ENCODE results near the gene KRT20. TPM values are rescaled to one million over a fixed set of nuclear protein-coding genes. Genes with fewer than 3 reads are reported as not detected.

Gene KRT20
- total and polyA plus RNA-seq, 2 of the 8 experiments (the other 6 are each of a cell fraction or from before 2014, with no cell fraction given), result not detected

- TF ChIP-seq, protein P1, sequence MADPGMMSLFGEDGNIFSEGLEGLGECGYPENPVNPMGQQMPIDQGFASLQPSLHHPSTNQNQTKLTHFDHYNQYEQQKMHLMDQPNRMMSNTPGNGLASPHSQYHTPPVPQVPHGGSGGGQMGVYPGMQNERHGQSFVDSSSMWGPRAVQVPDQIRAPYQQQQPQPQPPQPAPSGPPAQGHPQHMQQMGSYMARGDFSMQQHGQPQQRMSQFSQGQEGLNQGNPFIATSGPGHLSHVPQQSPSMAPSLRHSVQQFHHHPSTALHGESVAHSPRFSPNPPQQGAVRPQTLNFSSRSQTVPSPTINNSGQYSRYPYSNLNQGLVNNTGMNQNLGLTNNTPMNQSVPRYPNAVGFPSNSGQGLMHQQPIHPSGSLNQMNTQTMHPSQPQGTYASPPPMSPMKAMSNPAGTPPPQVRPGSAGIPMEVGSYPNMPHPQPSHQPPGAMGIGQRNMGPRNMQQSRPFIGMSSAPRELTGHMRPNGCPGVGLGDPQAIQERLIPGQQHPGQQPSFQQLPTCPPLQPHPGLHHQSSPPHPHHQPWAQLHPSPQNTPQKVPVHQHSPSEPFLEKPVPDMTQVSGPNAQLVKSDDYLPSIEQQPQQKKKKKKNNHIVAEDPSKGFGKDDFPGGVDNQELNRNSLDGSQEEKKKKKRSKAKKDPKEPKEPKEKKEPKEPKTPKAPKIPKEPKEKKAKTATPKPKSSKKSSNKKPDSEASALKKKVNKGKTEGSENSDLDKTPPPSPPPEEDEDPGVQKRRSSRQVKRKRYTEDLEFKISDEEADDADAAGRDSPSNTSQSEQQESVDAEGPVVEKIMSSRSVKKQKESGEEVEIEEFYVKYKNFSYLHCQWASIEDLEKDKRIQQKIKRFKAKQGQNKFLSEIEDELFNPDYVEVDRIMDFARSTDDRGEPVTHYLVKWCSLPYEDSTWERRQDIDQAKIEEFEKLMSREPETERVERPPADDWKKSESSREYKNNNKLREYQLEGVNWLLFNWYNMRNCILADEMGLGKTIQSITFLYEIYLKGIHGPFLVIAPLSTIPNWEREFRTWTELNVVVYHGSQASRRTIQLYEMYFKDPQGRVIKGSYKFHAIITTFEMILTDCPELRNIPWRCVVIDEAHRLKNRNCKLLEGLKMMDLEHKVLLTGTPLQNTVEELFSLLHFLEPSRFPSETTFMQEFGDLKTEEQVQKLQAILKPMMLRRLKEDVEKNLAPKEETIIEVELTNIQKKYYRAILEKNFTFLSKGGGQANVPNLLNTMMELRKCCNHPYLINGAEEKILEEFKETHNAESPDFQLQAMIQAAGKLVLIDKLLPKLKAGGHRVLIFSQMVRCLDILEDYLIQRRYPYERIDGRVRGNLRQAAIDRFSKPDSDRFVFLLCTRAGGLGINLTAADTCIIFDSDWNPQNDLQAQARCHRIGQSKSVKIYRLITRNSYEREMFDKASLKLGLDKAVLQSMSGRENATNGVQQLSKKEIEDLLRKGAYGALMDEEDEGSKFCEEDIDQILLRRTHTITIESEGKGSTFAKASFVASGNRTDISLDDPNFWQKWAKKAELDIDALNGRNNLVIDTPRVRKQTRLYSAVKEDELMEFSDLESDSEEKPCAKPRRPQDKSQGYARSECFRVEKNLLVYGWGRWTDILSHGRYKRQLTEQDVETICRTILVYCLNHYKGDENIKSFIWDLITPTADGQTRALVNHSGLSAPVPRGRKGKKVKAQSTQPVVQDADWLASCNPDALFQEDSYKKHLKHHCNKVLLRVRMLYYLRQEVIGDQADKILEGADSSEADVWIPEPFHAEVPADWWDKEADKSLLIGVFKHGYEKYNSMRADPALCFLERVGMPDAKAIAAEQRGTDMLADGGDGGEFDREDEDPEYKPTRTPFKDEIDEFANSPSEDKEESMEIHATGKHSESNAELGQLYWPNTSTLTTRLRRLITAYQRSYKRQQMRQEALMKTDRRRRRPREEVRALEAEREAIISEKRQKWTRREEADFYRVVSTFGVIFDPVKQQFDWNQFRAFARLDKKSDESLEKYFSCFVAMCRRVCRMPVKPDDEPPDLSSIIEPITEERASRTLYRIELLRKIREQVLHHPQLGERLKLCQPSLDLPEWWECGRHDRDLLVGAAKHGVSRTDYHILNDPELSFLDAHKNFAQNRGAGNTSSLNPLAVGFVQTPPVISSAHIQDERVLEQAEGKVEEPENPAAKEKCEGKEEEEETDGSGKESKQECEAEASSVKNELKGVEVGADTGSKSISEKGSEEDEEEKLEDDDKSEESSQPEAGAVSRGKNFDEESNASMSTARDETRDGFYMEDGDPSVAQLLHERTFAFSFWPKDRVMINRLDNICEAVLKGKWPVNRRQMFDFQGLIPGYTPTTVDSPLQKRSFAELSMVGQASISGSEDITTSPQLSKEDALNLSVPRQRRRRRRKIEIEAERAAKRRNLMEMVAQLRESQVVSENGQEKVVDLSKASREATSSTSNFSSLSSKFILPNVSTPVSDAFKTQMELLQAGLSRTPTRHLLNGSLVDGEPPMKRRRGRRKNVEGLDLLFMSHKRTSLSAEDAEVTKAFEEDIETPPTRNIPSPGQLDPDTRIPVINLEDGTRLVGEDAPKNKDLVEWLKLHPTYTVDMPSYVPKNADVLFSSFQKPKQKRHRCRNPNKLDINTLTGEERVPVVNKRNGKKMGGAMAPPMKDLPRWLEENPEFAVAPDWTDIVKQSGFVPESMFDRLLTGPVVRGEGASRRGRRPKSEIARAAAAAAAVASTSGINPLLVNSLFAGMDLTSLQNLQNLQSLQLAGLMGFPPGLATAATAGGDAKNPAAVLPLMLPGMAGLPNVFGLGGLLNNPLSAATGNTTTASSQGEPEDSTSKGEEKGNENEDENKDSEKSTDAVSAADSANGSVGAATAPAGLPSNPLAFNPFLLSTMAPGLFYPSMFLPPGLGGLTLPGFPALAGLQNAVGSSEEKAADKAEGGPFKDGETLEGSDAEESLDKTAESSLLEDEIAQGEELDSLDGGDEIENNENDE (IDR thresholded peaks at IDR 0.05; ENCODE audit: insufficient replicate concordance, low read length), result no peak
- no peak for TF ChIP-seq RXRA (IDR thresholded peaks at IDR 0.05; ENCODE audit: insufficient read depth, low read depth, low read length)
- TF ChIP-seq CHD1 (IDR thresholded peaks at IDR 0.05; ENCODE audit: low read depth, low read length), result no peak
- TF ChIP-seq POLR2AphosphoS5 (IDR thresholded peaks at IDR 0.05; ENCODE audit: low read depth, low read length), result no peak
- TF ChIP-seq SRF (IDR thresholded peaks at IDR 0.05; ENCODE audit: low read depth, low read length), result no peak
- TF ChIP-seq FOSL1 (IDR thresholded peaks at IDR 0.05; ENCODE audit: insufficient read depth, low read depth, low read length), result no peak
- TF ChIP-seq JUN (IDR thresholded peaks at IDR 0.05; ENCODE audit: low read depth, low read length), result no peak
- TF ChIP-seq CEBPB (IDR thresholded peaks at IDR 0.05; ENCODE audit: low read depth, low read length), result no peak
Measured at GRCh38 chr17:40857535-40857934, 27.5 kb downstream of the KRT20 start (continued).
